A673 (cell line): ENCODE results near the gene USE1.

ENCODE experiments used
- CTCF ChIP-seq: fragments of 300-800, 200-600 bp; sonication (generic); conservative IDR thresholded peaks from 2 replicates; pipeline ENCODE4 v1.5.1; 2017; ENCODE audit warnings: low read depth, mild to moderate bottlenecking, antibody characterized with exemption, low read length, moderate library complexity, mixed read lengths
- EZH2 ChIP-seq: fragments of 200-600 bp; sonication (generic); IDR thresholded peaks from 2 replicates; pipeline ENCODE4 v1.6.1; 2017; ENCODE audit warnings: borderline replicate concordance, low read depth, mild to moderate bottlenecking, mixed read lengths, antibody characterized with exemption, low read length; ENCODE audit not compliant: poor library complexity, severe bottlenecking

DNA sequence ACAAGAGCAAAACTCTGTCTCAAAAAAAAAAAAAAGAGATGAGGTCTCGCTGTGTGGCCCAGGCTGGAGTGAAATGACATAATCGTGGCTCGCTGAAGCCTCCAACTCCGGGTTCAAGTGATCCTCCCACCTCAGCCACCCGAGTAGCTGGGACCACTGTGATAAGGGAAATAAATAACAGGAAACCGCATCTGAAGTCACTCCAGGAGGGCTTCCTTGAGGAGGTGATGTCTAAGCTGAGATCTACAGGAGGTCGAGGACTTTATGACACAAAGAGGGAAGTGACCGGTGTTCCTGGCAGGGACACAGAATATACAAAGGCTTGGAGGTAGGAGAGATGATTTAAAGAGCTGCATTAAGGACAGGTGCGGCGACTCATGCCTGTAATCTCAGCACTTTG is 39.5 kb downstream of the USE1 start:
- TF ChIP-seq CTCF (no peak), EZH2 (no peak)
